GM21381 (cell line): ENCODE data around the gene MAP3K7.
"Not testable (repeated sequence)": the region's sequence is repeated elsewhere in the genome, so short reads cannot be mapped to it uniquely, and the experiment has no call there.

Source experiments
- ATAC-seq: cut with Tn5 transposase; IDR thresholded peaks from one replicate; pipeline ENCODE4 v1.9.1; 2021; ENCODE audit warnings: mild to moderate bottlenecking, moderate library complexity; ENCODE audit not compliant: unreplicated experiment

Gene MAP3K7

DNA sequence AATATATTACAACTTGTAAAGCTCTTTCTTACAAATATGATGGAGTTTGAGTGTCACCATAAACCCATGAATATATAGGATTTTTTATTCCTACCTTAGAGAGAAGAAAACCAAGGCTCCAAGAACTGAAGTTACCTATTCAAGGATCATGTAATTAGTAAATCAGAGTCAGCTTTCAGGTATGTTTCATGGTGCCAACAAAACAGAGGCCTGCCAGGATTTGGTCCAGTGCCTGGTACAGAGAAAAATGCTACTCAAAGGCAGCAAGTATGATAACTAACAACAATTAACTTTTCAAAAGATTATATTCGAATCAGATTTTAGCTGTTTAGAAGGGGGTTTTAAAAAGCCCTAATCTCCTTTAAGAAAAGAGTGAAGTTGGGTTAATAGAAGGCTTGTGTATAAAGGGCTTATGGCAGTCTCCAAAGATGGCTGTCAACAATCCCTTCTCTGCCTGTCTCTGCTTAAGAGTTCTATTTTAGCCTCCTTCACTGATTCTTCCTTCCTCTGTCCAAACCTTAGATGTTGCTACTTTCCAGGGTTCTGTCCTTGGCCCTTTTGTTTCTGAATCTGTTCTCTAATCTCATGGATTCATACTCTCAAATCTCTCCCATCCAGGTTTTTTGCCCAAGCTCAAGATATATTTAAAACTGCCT, 7.8 kb downstream of the MAP3K7 start:
- ATAC-seq: no peak

DNA sequence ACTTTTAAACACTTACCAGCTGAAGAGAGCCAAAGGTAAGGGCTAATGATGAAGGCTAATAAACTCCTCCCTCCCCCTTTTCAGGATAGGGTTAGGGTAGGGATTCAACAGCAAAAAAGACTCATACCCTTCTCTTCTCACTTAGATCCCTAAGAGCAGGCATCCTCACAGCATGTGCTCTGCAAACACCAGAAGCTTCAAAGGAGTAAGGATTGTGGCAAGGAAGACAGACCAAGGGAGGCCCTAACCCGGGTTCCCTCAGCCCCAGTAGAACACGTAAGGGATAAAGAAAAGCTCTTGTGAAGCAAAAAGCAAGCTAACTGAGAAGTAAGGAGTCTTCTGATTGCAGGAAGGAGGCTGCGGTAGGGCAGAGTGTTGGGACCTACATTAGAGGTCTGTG, 11.6 kb downstream of the MAP3K7 start:
- ATAC-seq: no peak

DNA sequence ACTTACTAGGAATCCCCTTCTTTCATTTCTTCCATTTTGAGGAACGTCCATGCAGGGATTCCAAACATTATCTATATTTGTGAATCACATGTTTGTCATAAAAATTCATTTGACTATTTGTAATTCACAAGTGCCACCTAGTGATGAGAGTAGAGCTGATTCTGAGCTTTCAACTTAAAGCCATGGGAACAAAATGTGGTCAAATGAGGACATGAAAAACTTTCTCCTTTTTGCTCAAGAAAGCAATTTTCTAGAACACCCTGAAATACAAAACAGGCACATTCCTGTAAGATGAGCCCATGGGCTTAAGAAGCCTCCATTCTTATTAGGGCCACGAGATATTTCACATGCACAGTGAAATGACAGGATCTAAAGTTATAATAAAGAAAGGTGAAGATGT, 12.3 kb downstream of the MAP3K7 start:
- no peak for ATAC-seq

DNA sequence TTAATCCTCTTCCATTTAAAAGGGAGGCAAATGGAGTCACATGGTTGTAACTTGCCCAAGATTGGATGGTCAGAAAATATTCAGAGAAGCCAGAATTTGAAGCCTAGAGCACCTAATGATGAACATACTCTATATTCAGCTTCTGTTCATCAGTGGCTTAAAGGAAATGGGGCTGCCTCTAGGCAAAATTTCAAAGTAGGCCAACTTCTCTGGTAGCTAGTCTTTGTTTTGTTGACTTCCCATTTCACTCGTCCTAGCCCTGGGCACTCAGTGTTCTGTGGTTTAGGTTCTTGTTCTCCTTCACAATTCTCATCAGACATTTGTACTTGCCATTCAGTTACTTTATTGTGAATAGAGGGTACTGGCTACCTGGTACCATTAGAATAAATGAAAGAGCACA, 13.2 kb downstream of the MAP3K7 start:
- no peak for ATAC-seq

DNA sequence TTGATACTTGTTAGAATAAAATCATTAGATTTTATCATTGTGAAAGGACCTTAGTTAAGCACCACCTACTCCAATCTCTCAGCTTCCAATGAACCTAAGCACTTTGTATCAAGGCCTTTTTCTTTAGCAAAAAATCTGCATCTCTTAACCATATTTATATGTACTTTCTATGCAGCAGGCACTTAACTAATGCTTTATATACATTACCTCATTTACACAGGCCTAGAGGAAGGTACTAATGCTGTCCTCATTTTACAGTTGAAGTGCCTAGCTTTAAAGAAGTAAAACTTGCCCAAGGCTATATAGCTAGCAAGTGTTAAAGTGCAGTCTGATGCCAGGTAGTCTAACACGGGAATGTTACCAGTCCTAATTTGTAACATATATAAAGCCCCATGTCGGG, 14.0 kb downstream of the MAP3K7 start:
- no peak for ATAC-seq

DNA sequence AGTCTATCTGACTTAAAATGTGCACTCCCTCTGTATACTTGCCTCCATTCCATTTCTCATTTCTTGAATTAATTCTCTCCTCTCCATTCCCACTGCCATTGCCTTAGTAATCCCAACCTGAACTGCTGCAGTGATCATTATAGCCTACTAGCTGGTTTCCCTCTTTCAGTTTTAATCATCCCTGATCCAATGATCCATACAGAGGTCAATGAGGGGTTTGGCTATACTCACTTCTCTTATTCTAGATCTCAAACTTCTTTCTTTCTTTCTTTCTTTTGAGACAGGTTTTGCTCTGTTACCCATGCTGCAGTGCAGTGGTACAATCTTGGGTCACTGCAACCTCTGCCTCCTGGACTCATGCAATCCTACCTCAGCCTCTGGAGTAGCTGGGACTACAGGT, 17.6 kb downstream of the MAP3K7 start:
- ATAC-seq: no peak

DNA sequence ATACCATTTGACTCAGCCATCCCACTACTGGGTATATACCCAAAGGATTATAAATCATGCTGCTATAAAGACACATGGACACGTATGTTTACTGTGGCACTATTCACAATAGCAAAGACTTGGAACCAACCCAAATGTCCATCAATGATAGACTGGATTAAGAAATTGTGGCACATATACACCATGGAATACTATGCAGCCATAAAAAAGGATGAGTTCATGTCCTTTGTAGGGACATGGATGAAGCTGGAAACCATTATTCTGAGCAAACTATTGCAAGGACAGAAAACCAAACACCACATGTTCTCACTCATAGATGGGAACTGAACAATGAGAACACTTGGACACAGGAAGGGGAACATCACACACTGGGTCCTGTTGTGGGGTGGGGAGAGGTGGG, 19.2 kb downstream of the MAP3K7 start:
- ATAC-seq: not testable (repeated sequence)

DNA sequence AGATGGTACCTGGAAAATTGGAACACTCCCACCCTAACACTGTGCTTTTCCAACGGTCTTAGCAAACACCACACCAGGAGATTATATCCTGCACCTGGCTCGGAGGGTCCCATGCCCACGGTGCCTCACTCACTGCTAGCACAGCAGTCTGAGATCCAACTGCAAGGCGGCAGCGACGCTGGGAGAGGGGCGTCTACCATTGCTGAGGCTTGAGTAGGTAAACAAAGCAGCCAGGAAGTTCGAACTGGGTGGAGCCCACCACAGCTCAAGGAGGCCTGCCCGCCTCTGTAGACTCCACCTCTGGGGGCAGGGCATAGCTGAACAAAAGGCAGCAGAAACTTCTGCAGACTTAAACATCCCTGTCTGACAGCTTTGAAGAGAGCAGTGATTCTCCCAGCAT, 24.5 kb downstream of the MAP3K7 start:
- not testable (repeated sequence) for ATAC-seq

DNA sequence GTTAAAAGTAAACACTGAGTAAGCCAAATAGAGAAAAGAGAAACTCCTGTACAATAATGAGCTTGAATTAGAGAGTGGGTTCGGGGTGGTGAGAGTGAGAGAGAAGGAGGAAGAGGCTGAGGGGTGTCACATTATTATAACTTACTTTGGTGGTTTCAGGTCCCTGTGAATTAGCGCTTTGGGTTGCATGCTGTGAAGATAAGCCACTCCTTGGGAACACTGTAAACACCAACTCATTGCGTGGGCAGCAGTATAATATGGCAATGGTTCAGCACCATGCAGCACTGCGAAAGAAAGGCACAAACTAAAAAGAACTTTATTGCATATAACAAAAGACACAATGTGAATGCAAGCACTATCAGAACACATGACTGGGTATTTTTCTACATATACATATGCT, 26.9 kb downstream of the MAP3K7 start:
- ATAC-seq: no peak

DNA sequence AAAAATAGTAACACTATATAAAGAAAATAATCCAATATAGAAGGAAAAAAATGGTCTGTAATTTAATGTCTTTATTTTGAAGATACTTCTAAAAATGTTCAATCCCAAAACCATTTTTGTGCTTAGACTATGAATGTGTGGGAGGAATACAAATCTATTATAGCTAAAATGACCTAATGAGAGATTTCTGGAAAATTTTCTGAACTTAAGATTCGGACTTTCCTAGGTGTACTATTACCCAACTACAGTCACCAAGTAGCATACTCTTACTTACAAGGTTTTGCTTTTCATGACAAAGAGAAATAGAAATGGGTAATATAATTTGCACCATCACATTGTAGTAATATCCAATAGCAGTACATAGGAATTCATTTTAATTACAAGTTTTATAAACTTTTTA, 29.9 kb downstream of the MAP3K7 start:
- ATAC-seq: no peak

DNA sequence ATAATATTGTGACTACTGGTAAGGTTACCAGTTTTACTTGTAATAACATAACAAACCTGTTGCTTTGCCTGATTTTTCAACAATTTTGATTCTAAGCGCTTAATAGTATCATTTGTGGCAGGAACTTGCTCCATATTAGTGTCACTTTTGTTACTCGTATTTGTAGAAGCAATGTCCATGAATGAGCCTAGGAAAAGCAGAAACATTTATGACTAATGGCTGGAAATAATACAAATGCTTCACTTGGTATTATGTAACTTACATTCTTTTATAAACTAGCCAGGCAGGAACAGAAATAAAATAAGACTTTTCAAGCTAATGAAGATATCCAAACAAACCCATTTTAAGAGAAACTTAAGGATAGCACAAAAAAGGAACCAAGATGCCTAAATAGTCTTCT, 38.9 kb downstream of the MAP3K7 start:
- ATAC-seq: no peak

DNA sequence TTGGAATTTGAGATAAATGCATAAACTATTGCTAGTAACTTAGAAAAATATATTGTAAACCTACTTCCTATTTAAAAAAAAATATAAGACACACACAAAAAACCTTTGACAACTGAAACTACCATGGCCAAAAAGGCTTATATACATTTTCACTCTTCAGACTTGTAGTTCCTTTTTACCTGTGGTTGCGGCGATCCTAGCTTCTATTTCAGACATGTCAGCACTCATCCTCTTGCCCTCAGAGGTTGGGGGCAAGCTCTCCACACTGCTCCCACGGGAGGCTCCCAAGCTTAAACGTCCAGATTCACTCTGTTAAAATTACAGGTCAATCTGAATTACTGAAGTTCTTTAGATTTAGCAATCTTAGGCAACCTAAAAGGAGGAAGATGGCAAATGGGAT, 39.8 kb downstream of the MAP3K7 start:
- no peak for ATAC-seq

DNA sequence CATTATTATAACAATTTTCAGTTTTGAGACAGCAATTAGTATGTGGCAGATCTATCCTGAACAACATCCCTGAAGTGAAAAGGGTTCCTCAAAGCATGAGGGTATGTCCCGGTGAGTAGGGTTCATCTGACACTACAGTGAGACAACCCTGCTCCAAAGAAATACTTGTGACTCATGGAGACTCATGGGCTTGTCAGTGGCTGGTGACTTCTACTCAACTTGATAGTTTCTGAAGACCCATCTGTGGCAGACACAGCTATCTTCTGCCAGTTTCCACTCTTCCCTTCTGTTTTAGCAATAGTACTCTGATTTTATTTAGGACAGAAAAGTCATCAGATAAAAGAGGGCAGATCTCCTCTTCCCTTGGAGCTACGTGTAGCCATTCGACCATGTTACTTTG, 41.4 kb downstream of the MAP3K7 start:
- ATAC-seq: no peak

DNA sequence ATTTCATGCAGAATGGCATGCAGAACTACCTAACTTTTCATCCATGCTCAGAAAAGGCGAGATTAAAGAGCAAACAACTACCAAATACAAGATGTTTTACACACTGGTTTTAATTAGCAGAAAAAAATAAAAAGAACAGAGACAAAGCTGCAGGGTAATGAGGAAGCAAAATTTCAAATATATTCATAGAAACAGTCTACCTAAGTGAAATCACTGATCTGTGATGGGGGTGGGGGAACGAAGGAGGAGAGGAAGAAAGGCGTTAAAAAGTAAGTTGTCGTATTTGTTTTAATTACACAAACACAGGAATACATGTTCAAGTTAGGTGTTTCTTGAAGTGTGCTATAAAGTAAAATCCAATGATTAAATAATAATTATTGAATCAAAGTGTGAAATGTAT, 42.1 kb downstream of the MAP3K7 start:
- ATAC-seq: no peak

DNA sequence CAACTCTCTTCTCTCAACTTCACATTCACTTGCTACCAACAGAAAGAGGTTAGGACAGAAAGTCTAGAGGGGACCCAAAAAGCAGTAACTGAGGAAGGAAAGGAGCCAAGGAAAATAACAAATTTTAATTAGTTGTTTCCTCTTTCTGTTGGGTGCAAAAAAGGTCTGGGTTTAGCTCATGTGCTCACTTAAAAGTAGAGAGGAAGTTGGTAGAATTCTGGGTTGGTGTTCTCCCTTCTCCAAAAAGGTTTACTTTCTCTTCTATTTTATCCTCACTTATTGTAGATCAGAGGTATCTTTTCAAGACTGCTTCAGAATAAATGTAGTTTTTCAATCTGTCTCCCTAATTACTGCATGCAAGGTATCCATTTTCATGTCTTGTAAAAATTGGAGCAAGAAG, 42.8 kb downstream of the MAP3K7 start:
- ATAC-seq: no peak

DNA sequence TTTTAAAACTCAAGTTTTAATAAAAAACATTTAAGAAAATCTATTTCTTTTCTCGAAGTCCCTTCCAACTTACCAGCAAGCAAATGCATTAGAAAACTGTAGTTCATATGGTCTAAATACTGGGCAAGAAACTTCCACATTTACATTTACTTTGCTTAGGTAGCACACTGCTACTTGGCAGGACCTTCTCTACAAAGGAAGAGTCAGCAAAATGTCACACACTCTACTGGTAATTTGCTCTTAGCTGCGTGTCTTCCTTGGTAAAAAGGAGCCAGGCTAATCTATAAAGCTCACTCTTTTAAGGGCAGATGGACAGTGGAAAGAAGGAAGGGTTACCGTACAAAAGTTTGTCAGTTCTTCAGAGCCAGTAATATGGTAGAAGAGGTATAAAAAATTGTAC, 45.7 kb downstream of the MAP3K7 start:
- no peak for ATAC-seq

DNA sequence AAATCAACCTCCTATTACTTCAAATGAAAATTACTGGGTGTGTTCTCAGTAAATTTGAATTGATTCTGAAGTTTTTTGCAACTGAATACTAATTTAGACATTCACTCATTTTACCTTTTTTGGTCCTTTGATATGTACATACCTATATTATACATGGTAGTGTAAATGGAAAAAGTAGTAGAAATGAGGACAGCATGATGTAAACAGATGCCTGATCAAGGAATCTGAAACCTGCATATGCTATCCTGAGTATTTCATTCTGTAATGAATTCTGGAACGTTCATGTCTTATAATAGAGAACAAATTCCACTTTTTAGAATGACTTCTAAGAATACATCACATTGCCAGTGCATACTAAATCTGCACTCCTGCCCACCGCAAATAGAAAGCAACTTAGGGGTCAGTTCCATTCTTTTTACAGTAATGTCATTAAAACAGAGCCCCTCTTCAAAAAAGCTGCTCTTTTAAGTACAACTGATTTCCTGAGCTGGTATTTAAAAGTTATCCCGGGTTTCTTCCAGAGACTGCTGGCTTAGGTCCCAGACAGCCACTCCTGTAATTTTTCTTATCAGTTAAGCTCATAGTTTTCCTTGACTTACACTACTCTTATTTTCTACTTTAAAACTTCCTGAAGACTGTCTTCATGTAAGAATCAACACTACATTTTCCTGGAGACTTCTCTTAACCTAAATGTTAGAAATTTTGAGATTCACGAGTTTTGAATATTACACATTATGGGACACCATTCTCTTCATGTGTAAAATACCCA, 48.4 kb downstream of the MAP3K7 start:
- no peak for ATAC-seq

DNA sequence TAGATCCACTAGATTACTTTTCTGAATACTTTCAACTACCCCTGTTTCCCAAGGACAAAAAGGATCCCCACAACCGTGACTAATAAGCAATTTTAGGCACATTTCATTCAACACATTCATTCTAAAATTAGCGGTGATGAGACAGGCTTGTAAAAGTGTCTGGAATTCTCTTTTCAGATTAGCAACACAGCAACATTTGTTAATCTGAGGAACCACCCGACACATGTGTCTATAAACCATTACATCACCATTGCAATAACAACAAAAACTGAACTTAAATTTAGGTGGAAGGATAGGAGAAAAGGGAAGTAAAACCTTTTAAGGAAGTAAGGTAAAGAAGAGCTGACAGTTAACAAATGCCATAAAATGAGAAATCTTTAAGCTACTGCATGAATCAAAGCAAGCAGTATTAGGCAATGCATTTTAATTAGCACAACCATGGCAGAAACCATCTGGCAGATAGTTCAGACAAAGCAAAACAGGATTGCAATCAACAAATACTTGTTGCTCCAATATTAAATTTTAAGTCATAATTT, 49.1 kb downstream of the MAP3K7 start:
- ATAC-seq: no peak

DNA sequence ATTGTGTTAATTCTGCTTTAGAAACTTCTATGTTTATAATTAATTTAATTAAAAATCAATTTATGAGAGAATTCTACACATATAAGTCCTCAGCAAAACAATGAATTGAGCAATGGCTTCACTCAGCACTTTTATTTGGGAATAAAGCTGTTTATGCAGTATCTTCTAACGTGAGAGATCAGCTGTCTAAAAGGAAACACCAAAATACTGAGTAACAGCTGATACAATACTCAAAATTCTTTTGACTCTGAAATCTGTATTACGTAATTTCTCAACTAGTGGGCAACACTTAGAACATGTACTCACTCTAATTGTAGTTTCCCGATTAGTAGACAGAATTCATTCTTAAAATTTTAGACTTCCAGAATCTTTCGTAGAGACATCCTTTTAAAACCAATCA, 49.8 kb downstream of the MAP3K7 start:
- no peak for ATAC-seq

DNA sequence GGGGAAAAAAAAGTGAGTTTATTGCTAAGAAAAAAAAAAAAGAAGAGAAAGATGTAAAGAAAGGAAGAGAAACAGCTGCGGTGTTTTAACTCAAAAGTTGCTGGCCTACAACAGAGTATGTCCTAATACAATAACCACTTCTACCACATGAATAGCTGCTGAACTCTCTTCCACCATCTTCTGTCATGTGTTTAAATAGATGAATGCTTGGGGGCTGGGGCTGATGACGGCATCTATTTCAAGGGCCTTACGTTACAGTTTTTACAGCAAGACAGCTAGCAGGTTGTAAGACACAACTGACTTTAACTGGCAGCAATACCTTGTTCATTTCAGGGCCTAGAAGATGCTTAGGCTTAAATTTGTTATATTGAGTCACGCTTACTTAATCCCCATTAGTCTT, 50.4 kb downstream of the MAP3K7 start:
- no peak for ATAC-seq

DNA sequence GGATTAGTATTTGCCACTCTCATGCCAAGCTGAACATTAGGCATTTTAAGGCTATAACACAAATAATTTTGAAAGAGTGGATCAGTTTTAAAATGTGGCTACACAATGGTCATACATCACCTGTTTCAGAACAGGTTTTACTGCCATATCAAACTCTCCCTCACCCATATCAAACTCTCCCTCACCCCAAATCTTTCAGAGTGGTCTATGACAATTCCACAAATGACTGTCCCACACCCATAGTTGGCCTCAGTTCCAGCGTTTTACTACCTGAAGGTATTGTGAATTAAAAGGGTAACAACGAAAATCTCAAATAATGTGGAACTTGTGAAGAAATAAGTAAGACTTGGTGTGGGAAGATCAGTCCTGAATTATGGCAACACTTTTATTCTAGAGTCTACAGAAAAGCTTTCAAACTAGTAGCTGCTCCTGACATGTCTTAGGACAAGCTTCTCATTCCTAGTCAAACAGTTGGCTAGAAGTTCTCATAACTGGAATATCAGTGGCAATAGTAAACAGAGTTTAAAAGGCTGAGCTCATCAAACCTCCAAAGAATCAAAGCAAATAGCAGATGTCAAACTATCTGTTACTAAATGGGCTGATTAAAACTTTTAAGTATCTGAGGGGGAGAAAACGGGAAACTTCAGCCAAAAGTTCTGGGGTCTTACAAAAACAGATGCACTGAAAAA, 52.4 kb downstream of the MAP3K7 start:
- ATAC-seq: no peak
